COLO829 (cell line): Measurements from ENCODE around the gene LASP1.

Source experiments
- DNase-seq: peaks from one replicate; pipeline ENCODE4 v3.0.0; 2012; ENCODE audit warnings: low spot score

The LASP1 gene

DNA sequence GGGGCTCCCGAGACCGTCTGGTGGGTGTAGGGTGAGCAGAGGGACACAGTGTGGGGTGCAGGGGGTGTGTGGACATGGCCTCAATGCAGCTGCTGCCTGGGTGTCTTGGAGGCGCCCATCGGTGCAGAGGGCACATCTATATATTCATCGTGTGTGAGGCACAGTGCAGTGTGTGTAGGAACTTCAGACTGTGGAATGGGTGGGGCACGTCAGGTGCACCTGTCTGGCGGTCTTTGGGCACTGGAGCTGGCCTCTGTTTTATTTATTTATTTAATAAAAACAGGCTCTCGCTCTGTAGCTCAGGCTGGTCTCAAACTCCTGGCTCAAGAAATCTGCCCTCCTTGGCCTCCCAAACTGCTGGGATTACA, 16.8 kb downstream of the LASP1 start:
- DNase-seq, result no peak

GRCh38 chr17:38888842-38889241, 19.0 kb downstream of the LASP1 start:
- no peak for DNase-seq

- DNase-seq, result no peak
Measured at GRCh38 chr17:38889745-38890409, 20.0 kb downstream of the LASP1 start.

GRCh38 chr17:38890410-38890746, 20.5 kb downstream of the LASP1 start:
- no peak for DNase-seq

DNA sequence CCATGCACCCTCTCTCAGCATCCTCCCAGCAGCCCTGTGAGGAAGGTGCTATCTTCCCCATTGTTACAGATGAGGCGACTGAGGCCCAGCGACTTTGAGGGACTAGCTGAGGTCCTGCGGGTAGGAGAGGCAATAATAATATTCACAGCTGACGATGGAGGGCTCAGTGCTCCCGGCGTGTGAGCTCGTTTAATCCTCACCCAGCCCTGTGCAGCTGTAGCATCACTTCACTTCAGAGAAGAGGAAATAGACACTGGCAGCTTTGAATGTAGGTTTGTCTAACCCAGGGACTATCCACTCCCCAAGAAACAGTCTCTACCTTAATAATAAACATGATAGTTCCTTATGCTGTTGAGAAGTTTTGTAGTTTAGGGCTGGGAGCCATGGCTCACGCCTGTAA, 21.6 kb downstream of the LASP1 start:
- DNase-seq, result no peak

GRCh38 chr17:38892083-38892482, 22.2 kb downstream of the LASP1 start:
- DNase-seq, result no peak

GRCh38 chr17:38892620-38893019, 22.8 kb downstream of the LASP1 start:
- no peak for DNase-seq

GRCh38 chr17:38893113-38893512, 23.3 kb downstream of the LASP1 start:
- DNase-seq, result no peak

DNA sequence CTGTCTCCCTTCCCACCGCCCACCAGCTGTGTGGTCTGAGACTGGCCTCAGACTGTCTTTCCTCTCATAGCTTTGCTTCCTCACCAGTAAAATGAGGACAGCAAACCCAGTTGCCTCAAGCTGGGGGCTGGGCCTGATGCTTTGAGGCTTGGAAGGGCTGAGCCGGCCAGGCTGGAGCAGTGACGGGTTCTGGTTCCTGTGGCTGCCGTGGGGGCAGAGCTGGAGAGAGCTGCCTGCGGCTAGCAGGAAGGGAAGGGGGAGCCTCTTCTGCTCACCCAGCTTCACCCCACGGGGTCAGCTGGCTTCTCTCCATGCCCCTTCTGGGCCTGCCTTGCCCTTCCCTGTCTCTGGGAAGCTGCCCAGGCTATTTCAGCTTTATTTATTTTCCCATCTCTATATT, 23.7 kb downstream of the LASP1 start:
- DNase-seq, result no peak

DNA sequence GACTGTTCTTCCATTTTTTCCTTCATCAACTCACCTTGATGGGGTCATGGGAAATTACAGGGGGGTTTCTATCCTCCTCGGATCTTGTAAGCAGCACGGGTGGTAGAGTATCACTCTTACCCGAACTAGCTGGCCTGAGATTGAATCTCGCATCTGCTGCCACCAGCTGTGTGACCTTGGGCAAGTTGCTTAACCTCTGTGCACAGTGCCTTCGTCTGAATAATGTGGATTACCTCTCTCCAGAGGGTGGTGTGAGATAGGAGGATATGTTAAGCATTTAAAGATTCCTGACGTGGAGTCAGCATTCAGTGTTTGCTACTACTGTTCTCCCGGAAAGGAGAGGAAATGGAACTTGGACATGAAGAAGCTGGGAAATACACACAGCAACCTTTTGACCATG, 24.4 kb downstream of the LASP1 start:
- DNase-seq, result no peak

DNA sequence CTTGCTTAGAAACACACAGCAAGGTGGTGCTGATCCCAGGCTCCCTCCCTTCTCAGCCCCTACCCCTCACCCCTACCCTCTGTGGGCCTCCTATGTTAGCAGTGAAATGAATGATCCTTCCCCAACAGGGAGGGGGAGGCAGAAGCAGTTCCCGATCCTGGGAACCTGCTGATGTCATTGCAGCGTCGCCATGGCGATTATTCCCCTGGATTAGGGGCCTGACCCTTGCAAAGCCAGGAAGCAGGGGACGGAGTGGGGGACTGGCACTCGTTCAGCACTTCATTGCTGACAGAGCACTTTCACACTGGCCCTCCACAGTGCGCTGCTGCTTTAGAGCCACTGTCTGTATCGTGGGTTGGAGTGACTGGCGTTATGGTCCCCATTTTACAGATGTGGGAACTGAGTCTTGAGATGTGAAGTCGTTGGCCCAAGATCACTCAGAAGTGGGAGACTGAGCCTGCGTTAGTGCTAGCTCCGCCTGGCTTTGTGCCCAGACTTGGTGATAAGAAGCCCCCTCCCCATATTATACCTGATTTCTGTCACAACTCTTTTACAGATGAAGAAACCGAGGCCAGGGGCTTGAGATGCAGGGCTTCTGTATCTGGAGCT, 26.6 kb downstream of the LASP1 start:
- DNase-seq, result no peak

DNA sequence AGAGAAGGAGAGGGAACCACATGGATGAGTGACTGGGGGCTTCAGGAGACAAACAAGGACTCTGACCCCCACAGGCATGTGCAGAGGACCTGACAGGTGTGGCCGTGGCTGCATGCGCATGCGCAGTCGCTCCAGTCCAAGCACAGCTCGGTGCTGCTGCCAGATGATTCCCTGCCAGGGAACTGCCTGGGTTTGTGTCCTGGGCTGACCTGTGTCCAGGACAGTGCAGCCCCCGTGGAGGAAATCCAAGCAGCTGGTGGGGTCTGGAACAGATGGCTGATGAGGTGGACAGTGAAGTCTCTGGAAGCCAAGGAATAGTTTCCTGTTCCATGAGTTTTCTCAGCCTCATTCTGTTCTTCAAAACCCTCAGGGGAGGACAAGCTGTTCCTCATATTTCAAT, 27.3 kb downstream of the LASP1 start:
- DNase-seq, result no peak

DNA sequence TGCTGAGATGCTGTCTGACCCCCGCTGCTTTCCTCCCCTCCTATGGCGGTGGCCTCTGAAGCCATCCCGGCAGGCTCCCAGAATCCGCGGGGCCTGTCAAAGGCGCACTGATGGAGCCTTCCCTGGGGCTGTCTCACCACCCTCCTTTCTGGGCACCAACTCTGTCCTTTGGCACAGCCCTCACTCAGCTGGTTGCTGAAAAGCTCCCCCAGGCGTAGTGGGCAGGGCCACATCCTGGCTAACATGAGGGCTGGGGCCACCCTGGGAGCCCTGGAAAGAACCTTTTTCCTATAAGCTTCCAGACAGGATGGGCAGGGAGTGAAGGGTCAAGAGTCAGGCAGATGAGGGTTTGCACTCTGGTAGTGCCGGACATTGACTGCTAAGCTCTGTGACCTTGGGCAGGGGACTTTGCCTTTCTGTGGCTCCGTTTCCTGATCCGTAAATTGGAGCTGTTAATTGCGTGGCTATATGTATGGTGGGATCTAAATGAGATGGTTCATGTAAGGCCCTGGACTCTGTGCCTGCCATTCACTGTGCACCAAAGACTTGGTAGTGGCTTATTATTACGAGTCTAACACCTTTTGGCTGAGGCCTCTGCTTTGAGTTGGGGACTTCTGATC, 27.9 kb downstream of the LASP1 start:
- DNase-seq, result no peak

GRCh38 chr17:38898291-38898679, 28.4 kb downstream of the LASP1 start:
- DNase-seq, result no peak

GRCh38 chr17:38898812-38899348, 29.0 kb downstream of the LASP1 start:
- no peak for DNase-seq

DNA sequence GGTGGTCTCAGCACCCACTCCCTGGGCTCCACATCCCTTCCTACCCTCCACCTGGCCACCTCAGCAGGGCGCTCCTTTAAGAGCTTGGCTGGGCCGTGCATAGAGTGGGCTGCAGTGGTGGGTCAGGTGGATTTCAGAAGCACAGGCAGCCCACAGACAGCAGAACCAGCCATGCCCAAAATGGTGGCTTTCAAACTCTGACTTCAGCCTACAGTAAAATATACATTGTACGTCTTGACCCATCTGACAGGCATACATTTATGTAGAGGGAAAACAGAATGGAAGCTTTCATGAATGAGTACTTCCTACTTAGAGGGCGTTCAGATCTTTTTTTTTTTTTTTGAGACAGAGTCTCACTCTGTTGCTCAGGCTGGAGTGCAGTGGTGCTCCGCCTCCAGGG, 29.6 kb downstream of the LASP1 start:
- DNase-seq, result no peak

- no peak for DNase-seq
Measured at GRCh38 chr17:38900978-38901656, 31.3 kb downstream of the LASP1 start.

DNA sequence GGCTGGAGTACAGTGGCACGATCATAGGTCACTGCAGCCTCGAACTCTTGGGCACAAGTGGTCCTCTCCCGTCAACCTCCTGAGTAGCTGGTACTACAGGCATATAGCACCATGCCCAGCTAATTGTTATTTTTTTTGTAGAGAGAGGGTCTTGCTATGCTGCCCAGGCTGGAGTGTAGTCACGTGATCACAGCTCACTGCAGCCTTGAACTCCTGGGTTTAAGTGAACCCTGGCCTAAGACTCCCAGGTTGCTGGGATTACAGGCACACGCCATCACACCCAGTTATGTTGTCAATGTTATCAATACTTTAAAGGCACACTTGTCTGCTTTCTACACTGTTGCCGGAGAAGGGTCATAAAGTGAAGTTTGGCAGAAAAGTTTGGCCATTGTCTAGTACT, 33.5 kb downstream of the LASP1 start:
- DNase-seq, result no peak

- no peak for DNase-seq
Measured at GRCh38 chr17:38904892-38905291, 35.0 kb downstream of the LASP1 start.

- DNase-seq, result no peak
Measured at GRCh38 chr17:38905375-38905774, 35.5 kb downstream of the LASP1 start.

DNA sequence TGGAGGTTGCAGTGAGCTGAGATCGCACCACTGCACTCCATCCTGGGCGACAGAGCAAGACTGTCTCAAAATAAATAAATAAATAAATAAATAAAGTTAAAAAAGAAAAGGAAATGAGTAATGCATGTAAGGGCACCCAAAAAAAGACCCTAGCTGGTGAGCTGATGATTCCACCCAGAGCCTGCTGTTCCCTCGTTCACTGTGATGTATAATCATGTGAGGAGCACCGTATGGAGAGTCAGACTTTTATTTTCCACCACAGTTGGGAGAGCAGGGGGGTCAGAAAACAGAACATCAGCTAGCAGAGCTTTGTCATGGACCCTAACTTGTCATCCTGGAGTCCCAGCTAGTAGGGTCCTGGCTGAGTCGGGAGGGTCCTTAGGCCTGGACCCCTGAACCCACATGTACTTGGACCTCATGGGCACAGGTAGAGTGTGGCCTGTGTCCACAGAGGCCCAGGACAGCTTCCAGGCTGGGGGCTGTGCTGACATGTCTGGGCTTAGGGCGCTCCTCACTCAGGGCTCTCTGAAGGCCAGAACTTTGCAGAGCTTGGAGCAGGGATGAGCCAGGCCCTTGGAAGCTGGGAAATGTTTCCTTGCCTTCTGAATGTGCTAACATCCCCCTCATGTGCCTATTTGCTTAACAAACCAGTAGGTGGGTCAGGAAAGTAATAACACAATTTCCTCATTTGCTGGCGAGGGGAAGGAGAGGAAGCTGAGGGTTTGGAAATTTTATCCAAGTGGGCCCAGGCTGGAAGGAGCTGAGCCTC, 36.8 kb downstream of the LASP1 start:
- DNase-seq, result no peak

- no peak for DNase-seq
Measured at GRCh38 chr17:38907930-38908675, 38.2 kb downstream of the LASP1 start.
